Spleen (tissue), 7 donors: ENCODE results near the gene CEP55.

Source experiments
- CTCF ChIP-seq, 11 experiments: fragments of 200-600 bp in 7 of 11; fragments of 450-650 bp in 4 of 11; sonication (generic) in 4 of 11; IDR thresholded peaks in 8 of 11; conservative IDR thresholded peaks in 3 of 11; 1 replicate in 7 of 11; 2 replicates in 4 of 11; pipeline versions ENCODE4 v1.4.0 to v1.8.0; 2016 to 2021; ENCODE audit warnings: antibody characterized with exemption in 11 of 11, inconsistent platforms in 4 of 11, mild to moderate bottlenecking in 1 of 11
- POLR2A ChIP-seq, 3 donors: fragments of 450-650 bp; IDR thresholded peaks; one replicate each; pipeline ENCODE4 v1.5.1; 2017; ENCODE audit warnings: antibody characterized with exemption in 3 of 3, mild to moderate bottlenecking in 1 of 3
- donor health status: DM: no; HTN: no; CAD: no; lungs with moderate emphysema.
- donor health status: DM: no; HTN: no; CAD: no.
- donor health status: DM: no; HTN: no; CAD: no.

- no peak for TF ChIP-seq CTCF (IDR thresholded peaks at IDR 0.05 in 8 of 11, conservative IDR thresholded peaks at IDR 0.05 in 3 of 11)
- TF ChIP-seq POLR2A (IDR thresholded peaks at IDR 0.05), result no peak
These were observed 14.7 kb upstream of the CEP55 start for GRCh38 chr10:93481637-93482144.
